ENCODE data around the gene PLP1.
A peak's percentile ranks its signal among the peaks of the same experiment; 100 is the strongest.

PLP1 gene

GRCh38 chrX:103830848-103831247 lies 54.2 kb downstream of the PLP1 start:
- no peak for ATAC-seq
- TF ChIP-seq OSR1 (CRISPR knock-in tag; IDR thresholded peaks at IDR 0.05) = no peak
- no peak for TF ChIP-seq ZNF565 (CRISPR knock-in tag; conservative IDR thresholded peaks at IDR 0.05; ENCODE audit: low read depth)
- TF ChIP-seq TSHZ2 (CRISPR knock-in tag; IDR thresholded peaks at IDR 0.05) = no peak
- no peak for TF ChIP-seq ARNTL (CRISPR knock-in tag; IDR thresholded peaks at IDR 0.05; ENCODE audit: borderline replicate concordance, low read depth)
- TF ChIP-seq ZFP30 (CRISPR knock-in tag; IDR thresholded peaks at IDR 0.05) = no peak
- TF ChIP-seq TOX (CRISPR knock-in tag; IDR thresholded peaks at IDR 0.05; ENCODE audit: borderline replicate concordance) = no peak

- peak; percentile 19 for ATAC-seq
- TF ChIP-seq ZFP30 (CRISPR knock-in tag; IDR thresholded peaks at IDR 0.05) = no peak
Measured at GRCh38 chrX:103831342-103831802, 54.7 kb downstream of the PLP1 start.

GRCh38 chrX:103831803-103832544 lies 55.3 kb downstream of the PLP1 start, which contains the start of gene RAB9B:
TSS of gene RAB9B (minus strand) at chrX:103832257. CDS start at chrX:103825784, 6,473 bp downstream.
- TF ChIP-seq RARB (CRISPR knock-in tag; IDR thresholded peaks at IDR 0.05) (no peak), OSR1 (CRISPR knock-in tag; IDR thresholded peaks at IDR 0.05) (no peak), ZFP3 (CRISPR knock-in tag; IDR thresholded peaks at IDR 0.05) (no peak), ZNF565 (CRISPR knock-in tag; conservative IDR thresholded peaks at IDR 0.05; ENCODE audit: low read depth) (no peak), ZC3H10 (CRISPR knock-in tag; IDR thresholded peaks at IDR 0.05) (no peak), PATZ1 (CRISPR knock-in tag; IDR thresholded peaks at IDR 0.05; ENCODE audit: borderline replicate concordance) (no peak), CSDC2 (CRISPR knock-in tag; IDR thresholded peaks at IDR 0.05) (no peak), CSRNP3 (CRISPR knock-in tag; IDR thresholded peaks at IDR 0.05) (no peak), TOX (CRISPR knock-in tag; IDR thresholded peaks at IDR 0.05; ENCODE audit: borderline replicate concordance) (no peak), ZFP30 (CRISPR knock-in tag; IDR thresholded peaks at IDR 0.05) (no peak), CREB5 (CRISPR knock-in tag; IDR thresholded peaks at IDR 0.05; ENCODE audit: low read depth) (no peak), BACH2 (CRISPR knock-in tag; IDR thresholded peaks at IDR 0.05; ENCODE audit: borderline replicate concordance) (no peak), ZNF70 (CRISPR knock-in tag; IDR thresholded peaks at IDR 0.05) (no peak), TSHZ2 (CRISPR knock-in tag; IDR thresholded peaks at IDR 0.05) (no peak), ISL1 (CRISPR knock-in tag; IDR thresholded peaks at IDR 0.05) (no peak), TCF4 (CRISPR knock-in tag; IDR thresholded peaks at IDR 0.05; ENCODE audit: borderline replicate concordance) (no peak), PPARA (CRISPR knock-in tag; IDR thresholded peaks at IDR 0.05; ENCODE audit: borderline replicate concordance) (no peak)
- peak; percentile 94 for ATAC-seq

Measured in SK-N-SH treated with all-trans-retinoic acid at 6 μM for 48 hours (cell line).